Measurements from ENCODE around the gene FAM53B.
A peak's percentile ranks its signal among the peaks of the same experiment; 100 is the strongest.

Gene FAM53B

DNA sequence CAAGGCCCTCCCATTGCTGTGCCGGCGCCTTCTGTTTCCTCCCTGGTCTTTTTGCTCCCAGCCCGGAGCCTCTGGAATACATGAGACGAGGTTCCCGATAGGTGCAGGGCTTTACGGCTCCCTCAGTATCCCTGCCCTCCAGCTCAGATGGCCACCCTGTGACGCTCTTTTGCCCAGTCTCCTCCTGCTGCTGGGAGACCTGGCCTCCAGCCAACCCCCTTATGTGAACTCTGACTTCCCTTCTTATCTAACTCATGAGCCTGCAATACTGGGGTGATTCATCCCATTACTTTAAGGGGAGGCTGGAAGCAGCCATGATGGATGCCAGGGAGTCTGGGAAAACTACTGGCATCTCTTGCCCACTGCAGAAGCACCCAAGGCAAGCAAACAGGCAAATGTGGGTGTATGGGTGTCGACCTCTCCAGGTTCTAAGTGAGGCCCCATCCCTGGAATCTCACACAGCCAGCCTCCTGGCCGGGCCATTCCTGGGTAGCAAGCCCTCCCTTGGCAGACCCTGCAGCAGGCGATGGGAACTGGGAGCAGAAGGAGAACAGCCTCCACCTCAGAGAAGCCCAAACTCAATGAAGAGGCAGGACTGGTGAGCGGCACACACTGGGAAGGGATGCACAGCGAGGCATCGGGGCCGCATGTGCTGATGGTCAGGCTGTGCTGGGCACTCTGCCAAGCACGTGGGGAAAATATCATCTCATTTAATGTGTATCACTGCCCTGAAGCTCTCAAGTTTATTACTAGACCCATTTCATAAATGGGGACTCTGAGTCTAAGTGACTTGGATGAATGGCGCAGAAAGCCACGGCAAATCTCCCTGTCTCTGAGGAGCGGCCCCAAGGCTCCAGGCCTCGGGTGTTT lies 97.5 kb downstream of the FAM53B start:
- TF ChIP-seq TAF1 (IDR thresholded peaks at IDR 0.05; ENCODE audit: borderline replicate concordance, low read depth, low read length): no peak
- no peak for TF ChIP-seq POLR2A (IDR thresholded peaks at IDR 0.05; ENCODE audit: low read depth, low read length)
- no peak for TF ChIP-seq POLR2AphosphoS5 (IDR thresholded peaks at IDR 0.05; ENCODE audit: low read depth, low read length)
- FAIRE-seq: no peak
- DNase-seq (ENCODE audit: insufficient read length): no peak

DNA sequence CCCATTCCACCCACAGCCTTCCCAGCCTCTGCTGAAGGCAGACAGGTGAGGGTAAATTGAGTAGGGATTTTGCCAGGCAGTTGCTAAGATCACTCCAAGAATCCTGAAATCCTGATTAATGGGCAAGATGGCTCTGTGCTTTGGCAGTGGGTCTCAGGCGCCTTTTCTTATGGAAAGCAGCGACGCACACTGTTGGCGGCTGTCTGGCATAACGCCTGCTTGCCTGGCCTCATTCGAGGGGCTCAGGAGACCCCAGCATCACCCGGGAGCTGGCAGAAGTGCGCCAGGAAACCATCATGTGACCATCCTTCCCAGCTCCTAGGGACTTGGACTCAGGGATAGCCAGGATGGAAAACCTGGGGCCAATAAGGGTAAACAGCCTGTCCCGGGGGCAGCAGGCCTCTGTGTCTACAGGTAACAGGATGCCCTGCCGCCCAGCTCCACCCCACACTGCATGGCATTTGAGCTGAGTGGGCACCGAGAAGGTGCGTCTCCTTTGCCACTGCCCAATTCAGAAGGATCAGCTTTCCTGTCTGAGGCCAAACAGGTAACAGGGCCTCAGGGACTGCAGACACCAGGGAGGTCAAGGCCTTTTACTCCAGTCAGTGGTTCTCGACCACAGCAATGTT lies 98.6 kb downstream of the FAM53B start:
- TF ChIP-seq POLR2AphosphoS5 (IDR thresholded peaks at IDR 0.05; ENCODE audit: low read depth, low read length): no peak
- TF ChIP-seq TAF1 (IDR thresholded peaks at IDR 0.05; ENCODE audit: borderline replicate concordance, low read depth, low read length): no peak
- no peak for TF ChIP-seq POLR2A (IDR thresholded peaks at IDR 0.05; ENCODE audit: low read depth, low read length)
- FAIRE-seq (no peak), DNase-seq (ENCODE audit: insufficient read length) (no peak)

DNA sequence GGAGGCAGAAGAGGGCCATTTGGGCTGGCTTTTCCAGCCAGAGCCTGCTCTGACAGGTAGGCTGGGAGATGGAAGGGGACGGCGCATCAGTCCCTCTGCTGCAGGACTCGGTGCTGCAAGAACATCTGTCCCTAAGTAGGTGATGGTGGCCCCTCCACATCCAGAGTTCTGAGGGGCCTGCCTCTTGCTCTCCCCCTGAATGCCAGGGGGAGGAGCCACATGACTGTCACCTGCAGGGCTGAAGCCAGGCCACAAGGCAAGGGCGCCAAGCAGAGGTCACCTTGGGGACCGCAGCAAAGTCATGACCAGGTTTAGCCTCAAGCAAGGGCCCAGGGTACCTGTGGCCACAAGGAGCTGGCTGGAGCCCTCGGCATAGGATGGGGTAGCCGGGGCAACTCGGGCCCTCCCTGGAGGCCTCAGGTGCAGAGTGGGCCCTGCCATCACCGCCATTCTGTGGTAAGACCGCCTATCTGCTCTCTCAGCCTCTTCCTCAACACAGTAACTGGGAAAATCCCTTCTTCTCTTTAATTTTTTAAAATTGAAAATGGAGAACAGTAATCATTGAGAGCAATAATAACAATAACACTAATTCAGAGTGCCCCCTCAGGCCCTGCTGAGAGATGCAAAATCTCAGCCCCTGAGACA lies 99.3 kb downstream of the FAM53B start:
- DNase-seq (ENCODE audit: insufficient read length) (no peak), FAIRE-seq (no peak)
- TF ChIP-seq POLR2AphosphoS5 (IDR thresholded peaks at IDR 0.05; ENCODE audit: low read depth, low read length) (no peak), TAF1 (IDR thresholded peaks at IDR 0.05; ENCODE audit: borderline replicate concordance, low read depth, low read length) (no peak), POLR2A (IDR thresholded peaks at IDR 0.05; ENCODE audit: low read depth, low read length) (no peak)

DNA sequence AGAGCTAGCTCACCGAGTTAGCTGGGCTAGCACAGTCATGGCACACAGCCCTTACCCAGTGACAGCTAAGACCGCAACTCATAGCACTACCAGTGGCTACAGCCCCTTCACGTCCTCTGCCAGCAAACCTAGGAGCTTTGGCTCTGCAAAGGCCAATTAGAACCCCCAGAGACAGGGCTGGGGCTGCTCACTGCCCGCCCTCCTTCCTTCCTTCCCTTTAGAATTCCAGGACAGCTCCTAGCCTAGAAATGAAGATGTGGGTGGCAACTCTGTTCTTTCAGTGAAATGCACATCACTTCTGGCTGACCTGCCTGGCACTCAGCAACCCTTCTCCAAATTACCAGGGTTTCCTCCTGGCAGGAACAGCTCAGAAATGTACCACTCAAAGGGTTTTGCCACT lies 99.9 kb downstream of the FAM53B start:
- DNase-seq (ENCODE audit: insufficient read length) (no peak), FAIRE-seq (no peak)
- no peak for TF ChIP-seq POLR2A (IDR thresholded peaks at IDR 0.05; ENCODE audit: low read depth, low read length)
- no peak for TF ChIP-seq TAF1 (IDR thresholded peaks at IDR 0.05; ENCODE audit: borderline replicate concordance, low read depth, low read length)
- TF ChIP-seq POLR2AphosphoS5 (IDR thresholded peaks at IDR 0.05; ENCODE audit: low read depth, low read length): no peak

DNA sequence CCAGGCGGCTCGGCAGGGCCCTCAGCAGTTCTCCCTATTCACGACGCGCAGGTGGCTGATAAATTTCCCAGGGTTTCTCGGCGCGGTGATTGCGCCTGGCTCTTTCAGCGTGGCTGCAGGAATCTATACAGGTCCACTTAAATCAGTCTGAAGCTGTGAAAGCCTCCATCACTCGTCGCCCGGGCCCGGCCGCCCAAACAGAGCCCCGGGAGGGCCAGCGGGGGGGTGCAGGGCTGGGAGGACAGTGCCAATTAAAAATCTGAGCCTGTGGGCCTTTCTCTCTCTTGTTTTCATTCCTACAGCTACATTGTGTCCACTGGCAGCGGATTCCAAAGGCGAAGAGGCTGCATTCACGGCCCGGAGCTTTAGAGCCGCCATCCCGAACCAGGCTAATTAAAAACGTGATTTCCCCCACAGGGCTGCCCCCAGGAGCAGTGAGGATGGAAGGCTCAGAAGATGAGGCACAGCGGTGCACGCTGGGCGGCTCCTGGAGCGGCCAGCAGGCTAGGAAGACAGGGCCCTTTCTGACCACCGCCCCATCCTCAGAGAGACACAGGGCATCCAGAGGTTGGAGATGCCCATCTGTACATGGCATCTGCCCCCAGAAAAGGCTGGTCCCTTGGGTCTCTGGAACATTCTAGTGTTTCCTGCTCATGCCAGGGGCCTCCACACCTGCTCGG lies 100.7 kb downstream of the FAM53B start:
- DNase-seq (ENCODE audit: insufficient read length): no peak
- no peak for FAIRE-seq
- TF ChIP-seq POLR2AphosphoS5 (IDR thresholded peaks at IDR 0.05; ENCODE audit: low read depth, low read length) (no peak), TAF1 (IDR thresholded peaks at IDR 0.05; ENCODE audit: borderline replicate concordance, low read depth, low read length) (no peak), POLR2A (IDR thresholded peaks at IDR 0.05; ENCODE audit: low read depth, low read length) (no peak)

DNA sequence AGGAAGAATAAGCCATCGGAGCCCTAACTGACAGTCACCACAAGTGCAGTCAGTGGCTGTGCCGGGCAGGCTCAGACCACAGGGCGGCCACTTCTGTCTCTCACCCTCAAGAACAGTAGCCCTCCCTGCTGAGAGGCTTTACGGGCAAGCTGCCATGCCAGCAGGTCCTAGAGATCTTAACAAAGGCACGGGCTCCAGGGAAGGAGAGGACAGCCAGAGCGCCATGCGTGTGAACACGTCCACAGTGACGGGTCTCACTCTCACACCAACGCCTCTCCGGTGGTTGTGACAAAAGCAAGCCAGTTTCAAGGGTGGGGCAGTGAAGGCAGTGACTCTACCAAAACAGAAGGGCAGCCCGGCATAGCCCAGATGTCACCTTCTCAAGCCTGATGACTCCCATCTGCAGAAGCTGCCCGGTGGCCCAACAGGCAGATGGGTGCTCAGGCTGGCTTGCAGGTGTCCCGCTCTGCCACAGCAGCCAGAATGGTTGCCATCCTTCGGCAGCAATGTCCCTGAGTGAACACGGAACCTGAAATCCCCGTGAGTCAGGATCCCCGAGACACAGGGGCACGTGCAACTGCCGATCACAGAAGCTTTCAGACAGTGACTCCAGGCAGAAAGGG lies 102.0 kb downstream of the FAM53B start:
- FAIRE-seq (peak; percentile 76), DNase-seq (ENCODE audit: insufficient read length) (no peak)

DNA sequence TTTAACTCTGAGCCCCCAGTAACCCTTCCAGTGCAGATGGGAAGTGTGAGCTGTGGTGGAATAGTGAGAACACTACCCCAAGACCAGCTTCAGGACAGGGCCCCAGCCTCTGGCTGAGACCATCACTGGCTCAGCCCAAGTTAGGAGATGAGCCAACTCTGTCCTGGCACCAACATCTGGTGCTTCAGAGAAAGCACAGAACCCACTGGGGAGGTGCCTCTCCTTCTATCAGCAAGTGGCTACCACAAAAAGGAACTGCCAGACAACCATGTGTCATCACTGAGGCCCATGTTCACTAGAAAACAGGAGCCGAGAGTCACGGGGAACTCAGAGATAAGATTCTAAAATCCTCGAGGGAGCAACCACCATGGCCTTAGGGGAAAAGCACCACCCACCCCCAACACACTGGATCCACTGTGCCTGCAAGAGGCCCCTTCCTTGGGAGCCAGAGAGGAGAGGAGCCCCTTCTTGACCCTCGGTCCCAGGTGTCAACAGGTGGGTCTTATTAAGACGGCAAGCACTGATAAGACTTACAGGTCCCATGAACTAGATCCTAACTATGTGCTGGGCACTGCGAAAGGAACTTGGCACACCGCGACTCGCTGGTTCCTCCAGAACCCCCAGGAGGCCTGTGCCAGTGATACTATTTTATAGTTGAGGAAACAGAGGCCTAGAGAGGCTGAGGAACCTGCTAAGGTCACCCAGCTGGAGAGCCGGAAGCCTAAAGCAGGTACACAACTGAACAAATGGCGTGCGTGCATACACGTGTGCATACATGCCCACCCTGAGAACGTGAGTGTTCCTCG lies 102.7 kb downstream of the FAM53B start:
- TF ChIP-seq TAF1 (IDR thresholded peaks at IDR 0.05; ENCODE audit: borderline replicate concordance, low read depth, low read length) (0 out of 2 replicates have a peak, but pooled peaks have one; percentile 9), POLR2A (IDR thresholded peaks at IDR 0.05; ENCODE audit: low read depth, low read length) (no peak)
- FAIRE-seq (peak; percentile 95), DNase-seq (ENCODE audit: insufficient read length) (peak; percentile 55)

More for the DNA sequence above, 102.0 kb downstream of the FAM53B start:
- no peak for TF ChIP-seq POLR2A (IDR thresholded peaks at IDR 0.05; ENCODE audit: low read depth, low read length)
- TF ChIP-seq TAF1 (IDR thresholded peaks at IDR 0.05; ENCODE audit: borderline replicate concordance, low read depth, low read length): no peak
- TF ChIP-seq POLR2AphosphoS5 (IDR thresholded peaks at IDR 0.05; ENCODE audit: low read depth, low read length): no peak

DNA sequence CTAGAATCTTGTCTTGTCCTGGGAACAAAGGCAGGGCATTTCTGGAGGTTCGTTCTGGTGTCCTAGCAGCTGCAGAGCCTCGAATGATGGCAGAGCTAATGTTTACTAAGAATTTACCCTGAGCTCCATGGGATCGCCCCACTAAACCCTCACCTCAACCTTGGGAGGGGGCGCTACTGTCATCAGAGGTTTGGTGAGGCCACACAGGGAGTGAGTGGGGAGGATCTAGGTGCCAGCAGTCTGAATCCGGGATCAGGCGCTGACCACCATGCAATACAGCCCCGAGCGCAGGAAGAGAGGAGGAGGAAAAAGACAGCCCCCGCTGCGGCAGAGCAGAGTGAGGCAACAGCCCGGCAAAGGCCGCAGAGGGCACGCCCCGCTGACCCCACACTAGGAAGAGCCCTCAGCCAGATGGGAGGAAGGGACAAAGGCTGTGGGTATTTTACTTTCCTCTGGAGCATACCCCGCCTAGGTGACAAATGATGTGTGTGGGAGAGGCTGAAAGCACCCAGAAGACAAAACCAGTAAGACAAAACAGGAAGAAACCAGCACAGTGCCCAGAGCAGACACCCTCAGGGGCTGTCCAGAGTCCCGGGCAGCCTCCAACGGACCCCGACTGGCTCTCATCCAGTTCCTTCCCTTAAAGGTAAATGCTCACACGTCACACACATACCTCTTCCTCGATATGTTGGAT lies 103.5 kb downstream of the FAM53B start:
- DNase-seq (ENCODE audit: insufficient read length) (peak; percentile 54), FAIRE-seq (no peak)
- TF ChIP-seq POLR2AphosphoS5 (IDR thresholded peaks at IDR 0.05; ENCODE audit: low read depth, low read length) (no peak), TAF1 (IDR thresholded peaks at IDR 0.05; ENCODE audit: borderline replicate concordance, low read depth, low read length) (no peak), POLR2A (IDR thresholded peaks at IDR 0.05; ENCODE audit: low read depth, low read length) (no peak)

DNA sequence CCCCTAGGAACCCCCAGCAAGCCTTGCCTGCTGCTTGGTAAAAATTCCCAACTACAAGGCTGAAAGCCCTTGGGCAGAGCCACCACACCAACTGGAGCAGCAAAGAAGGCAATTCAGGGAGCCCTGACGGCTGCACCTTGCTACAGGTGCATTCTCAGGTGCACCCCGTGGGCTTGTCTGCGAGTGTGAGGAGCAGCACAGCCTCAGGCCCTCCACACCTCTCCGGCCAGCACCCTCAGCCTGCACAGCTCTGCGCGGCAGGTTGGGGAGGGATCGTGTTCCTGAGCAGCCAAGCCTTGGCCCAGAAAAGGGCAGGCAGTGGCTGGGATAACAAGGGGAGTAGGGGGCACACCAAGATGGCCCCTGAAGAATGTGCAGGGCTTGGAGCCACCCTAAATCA lies 104.1 kb downstream of the FAM53B start:
- FAIRE-seq: no peak
- TF ChIP-seq TAF1 (IDR thresholded peaks at IDR 0.05; ENCODE audit: borderline replicate concordance, low read depth, low read length): no peak
- TF ChIP-seq POLR2A (IDR thresholded peaks at IDR 0.05; ENCODE audit: low read depth, low read length): no peak
- no peak for TF ChIP-seq POLR2AphosphoS5 (IDR thresholded peaks at IDR 0.05; ENCODE audit: low read depth, low read length)
- DNase-seq (ENCODE audit: insufficient read length): no peak

DNA sequence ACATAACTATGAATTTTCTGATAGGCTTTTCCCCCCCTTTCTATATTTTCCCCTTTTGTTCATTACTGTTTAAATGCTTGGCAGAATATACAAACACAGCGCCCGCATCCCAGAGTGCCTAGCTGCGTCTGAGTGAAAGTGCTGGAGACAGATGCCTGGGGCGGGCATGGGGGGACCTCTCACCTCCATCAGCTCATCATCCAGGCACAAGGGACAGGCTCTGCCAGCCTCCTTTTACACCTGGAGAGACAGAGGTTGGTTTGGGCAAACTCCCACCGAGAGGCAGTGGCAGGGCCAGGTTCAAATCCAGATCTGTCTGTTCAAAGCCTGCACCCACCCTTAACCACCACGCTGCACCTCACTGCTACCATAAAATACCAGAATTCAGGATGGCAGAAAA lies 104.5 kb downstream of the FAM53B start:
- DNase-seq (ENCODE audit: insufficient read length) (no peak), FAIRE-seq (no peak)
- TF ChIP-seq TAF1 (IDR thresholded peaks at IDR 0.05; ENCODE audit: borderline replicate concordance, low read depth, low read length) (no peak), POLR2AphosphoS5 (IDR thresholded peaks at IDR 0.05; ENCODE audit: low read depth, low read length) (no peak), POLR2A (IDR thresholded peaks at IDR 0.05; ENCODE audit: low read depth, low read length) (no peak)

Data from GM12892 (cell line).